NCI-H2227 (cell line): ENCODE data around the gene EP300.
"Not testable (repeated sequence)": the region's sequence is repeated elsewhere in the genome, so short reads cannot be mapped to it uniquely, and the experiment has no call there.

Source experiments
- DNase-seq: peaks from one replicate; lab custom pipeline; 2025; ENCODE audit not compliant: unreplicated experiment; lab: John Stamatoyannopoulos, UW

Gene EP300

DNA sequence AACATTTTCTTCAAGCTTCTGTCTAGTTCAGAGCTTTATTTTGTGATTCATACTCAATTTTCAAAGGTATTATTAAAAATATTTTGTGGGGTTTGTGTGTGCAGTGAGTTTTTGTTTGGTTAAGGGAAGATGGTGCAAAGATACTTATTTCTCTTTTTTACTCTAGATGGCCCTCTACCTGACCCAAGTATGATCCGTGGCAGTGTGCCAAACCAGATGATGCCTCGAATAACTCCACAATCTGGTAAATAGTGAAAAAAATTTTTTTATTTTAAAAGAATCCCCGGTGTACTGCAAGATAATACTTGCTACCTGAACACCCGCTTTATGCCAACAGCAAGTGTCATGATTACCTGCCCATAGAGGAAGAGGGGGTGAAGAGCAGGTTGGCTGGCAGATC, 54.2 kb downstream of the EP300 start:
- no peak for DNase-seq

DNA sequence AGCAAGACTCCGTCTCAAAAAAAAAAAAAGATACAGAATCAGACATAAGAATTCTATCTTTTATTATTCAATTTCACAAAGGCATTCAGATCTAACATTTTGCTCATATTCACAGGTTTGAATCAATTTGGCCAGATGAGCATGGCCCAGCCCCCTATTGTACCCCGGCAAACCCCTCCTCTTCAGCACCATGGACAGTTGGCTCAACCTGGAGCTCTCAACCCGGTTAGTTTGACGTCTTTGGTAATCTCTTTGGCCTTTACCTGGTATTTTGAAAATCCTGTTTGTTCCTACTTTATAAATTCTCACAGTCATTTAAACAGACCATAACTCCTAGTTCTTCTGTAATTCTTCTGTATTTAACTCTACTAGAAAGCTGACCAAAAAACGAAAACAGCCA, 55.3 kb downstream of the EP300 start:
- DNase-seq, result no peak

- no peak for DNase-seq
These were observed 60.5 kb downstream of the EP300 start for GRCh38 chr22:41152902-41153301.

DNA sequence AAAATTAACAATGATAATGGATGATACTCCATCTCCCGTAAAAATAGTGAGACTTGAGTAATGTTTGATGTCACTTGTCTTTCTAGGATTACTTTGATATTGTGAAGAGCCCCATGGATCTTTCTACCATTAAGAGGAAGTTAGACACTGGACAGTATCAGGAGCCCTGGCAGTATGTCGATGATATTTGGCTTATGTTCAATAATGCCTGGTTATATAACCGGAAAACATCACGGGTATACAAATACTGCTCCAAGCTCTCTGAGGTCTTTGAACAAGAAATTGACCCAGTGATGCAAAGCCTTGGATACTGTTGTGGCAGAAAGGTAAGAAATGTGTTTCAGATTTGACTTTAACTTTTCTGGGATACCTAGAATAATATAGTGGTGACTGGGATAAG, 64.7 kb downstream of the EP300 start:
- DNase-seq, result no peak

GRCh38 chr22:41169157-41169556, 76.8 kb downstream of the EP300 start:
- no peak for DNase-seq

- DNase-seq, result no peak
These were observed 79.6 kb downstream of the EP300 start for GRCh38 chr22:41171996-41172395.

- DNase-seq, result no peak
These were observed 83.2 kb downstream of the EP300 start for GRCh38 chr22:41175546-41175945.

GRCh38 chr22:41177040-41177621, 84.7 kb downstream of the EP300 start:
- no peak for DNase-seq

DNA sequence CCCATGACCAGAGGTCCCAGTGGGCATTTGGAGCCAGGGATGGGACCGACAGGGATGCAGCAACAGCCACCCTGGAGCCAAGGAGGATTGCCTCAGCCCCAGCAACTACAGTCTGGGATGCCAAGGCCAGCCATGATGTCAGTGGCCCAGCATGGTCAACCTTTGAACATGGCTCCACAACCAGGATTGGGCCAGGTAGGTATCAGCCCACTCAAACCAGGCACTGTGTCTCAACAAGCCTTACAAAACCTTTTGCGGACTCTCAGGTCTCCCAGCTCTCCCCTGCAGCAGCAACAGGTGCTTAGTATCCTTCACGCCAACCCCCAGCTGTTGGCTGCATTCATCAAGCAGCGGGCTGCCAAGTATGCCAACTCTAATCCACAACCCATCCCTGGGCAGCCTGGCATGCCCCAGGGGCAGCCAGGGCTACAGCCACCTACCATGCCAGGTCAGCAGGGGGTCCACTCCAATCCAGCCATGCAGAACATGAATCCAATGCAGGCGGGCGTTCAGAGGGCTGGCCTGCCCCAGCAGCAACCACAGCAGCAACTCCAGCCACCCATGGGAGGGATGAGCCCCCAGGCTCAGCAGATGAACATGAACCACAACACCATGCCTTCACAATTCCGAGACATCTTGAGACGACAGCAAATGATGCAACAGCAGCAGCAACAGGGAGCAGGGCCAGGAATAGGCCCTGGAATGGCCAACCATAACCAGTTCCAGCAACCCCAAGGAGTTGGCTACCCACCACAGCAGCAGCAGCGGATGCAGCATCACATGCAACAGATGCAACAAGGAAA, 85.4 kb downstream of the EP300 start:
- no peak for DNase-seq

GRCh38 chr22:41178425-41178975, 86.1 kb downstream of the EP300 start:
- DNase-seq, result no peak

DNA sequence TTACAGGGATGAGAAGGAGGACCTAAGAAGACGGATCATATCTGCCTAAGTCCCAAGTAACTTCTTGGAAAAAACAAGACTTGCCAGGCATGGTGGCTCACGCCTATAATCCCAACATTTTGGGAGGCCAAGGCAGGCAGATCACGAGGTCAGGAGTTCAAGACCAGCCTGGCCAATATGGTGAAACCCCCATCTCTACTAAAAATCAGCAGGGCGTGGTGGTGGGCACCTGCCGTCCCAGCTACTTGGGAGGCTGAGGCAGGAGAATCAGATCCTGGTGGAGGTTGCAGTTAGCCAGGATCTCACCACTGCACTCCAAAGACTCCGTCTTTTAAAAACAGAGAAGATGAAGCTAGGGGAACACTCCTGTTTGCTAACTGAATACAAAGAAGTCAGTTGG, 88.0 kb downstream of the EP300 start:
- not testable (repeated sequence) for DNase-seq

DNA sequence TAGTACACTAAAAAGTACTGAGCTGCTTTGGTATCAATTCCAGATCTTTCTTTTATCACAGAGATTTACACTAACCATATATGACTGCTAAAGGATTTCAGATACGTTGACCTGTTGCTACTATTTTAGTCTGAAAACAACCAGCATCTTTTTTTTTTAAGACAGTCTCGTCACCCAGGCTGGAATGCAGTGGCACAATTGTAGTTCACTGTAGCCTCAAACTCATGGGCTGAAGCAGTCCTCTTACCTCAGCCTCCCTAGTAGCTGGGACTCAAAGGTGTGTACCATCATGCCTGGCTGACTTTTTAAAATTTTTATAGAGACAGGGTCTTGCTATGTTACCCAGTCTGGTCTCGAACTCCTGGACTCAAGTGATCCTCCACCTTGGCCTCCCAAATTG, 88.5 kb downstream of the EP300 start:
- DNase-seq, result no peak

- DNase-seq, result no peak
These were observed 89.2 kb downstream of the EP300 start for GRCh38 chr22:41181349-41182241.

DNA sequence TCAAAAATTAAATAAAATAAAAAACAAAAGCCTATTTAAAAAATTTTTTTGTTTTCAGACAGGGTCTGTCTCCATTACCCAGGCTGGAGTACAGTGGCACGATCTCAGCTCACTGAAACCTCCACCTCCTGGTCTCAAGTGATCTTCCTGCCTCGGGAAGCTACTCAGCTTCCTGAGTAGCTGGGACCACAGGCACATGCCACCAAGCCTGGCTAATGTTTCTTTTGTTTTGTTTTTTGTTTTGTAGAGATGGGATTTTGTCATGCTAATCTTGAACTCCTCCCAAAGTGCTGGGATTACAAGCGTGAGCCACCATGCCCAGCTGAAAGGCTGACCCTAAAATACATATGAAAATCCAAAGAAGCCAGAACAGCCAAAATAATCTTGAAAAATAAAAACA, 92.3 kb downstream of the EP300 start:
- DNase-seq, result no peak

- no peak for DNase-seq
These were observed 99.1 kb downstream of the EP300 start for GRCh38 chr22:41191467-41191866.

- DNase-seq, result no peak
These were observed 101.4 kb downstream of the EP300 start for GRCh38 chr22:41193829-41194228.

DNA sequence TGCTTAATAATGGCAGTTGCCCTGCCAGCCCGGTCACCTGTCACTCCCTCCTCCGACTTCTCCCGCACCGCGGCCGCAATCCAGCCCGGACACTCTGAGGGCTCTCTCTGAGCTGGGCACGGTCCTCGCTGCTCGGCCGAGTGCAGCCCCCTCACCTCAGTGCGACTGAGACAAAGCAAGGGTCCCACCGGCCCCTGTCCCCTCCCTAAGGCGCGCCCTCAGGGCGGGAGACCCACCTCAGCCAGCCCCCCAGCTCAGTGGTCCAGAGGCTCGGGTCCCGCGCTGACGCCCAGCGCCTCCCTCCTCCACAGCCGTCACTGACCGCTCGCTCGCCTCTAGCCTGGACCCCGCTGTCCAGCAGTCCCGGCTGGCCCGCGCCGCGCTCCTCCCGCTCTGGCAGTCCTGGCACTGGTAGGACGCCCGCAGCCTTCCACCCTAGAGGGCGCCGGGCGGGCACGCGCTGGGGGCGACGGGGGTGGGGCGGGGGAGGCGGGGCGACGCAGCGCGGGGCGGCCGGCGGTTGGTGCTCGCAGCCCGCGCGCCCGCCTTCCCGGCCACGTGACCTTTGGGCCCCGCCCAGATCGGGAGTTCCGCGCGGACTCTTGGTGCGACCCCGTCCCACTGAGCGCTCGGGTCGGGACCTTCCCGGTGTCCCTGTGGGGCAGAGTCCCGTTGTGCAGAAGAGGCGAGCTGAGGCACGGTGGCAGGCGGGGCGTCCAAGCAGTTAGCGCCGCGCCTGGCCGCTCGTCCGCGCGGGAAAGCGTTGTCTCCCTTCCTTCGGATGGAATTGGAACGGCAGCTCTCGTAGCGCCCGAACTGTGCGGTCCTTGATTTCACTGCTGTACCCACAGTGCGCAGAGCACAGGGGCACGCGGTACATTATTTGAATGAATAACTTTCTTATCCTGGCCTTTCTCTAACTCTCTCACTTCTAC, 104.9 kb downstream of the EP300 start:
- peak; percentile 76 for DNase-seq

GRCh38 chr22:41198027-41198580, 105.7 kb downstream of the EP300 start:
- peak; percentile 31 for DNase-seq

GRCh38 chr22:41201141-41201540, 108.7 kb downstream of the EP300 start:
- peak; percentile 5 for DNase-seq

DNA sequence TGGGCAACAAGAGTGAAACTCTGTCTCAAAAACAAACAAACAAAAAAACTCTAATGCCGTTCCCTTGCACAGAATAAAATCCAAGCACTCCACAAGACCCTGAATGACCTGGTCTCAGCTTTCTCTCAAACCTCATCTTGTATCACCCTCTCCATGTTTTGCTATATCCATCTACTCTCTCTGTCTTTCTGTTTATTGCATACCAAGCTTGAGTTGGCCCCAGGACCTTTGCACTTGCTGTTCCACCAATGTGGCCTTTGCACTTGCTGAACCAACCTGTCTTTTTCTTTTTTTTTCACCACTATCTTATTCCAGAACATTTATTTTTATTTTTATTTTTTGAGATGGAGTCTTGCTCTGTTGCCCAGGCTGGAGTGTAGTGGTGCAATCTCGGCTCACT, 110.7 kb downstream of the EP300 start:
- no peak for DNase-seq
